ENCODE measurements around the gene TCP11. TPM values are rescaled to one million over a fixed set of nuclear protein-coding genes. Genes with fewer than 3 reads are reported as not detected.
A peak's percentile ranks its signal among the peaks of the same experiment; 100 is the strongest.
"Not testable (repeated sequence)": the region's sequence is repeated elsewhere in the genome, so short reads cannot be mapped to it uniquely, and the experiment has no call there.

Gene TCP11
- total RNA-seq, 4 donors from 2014 or later, result not detected

DNA sequence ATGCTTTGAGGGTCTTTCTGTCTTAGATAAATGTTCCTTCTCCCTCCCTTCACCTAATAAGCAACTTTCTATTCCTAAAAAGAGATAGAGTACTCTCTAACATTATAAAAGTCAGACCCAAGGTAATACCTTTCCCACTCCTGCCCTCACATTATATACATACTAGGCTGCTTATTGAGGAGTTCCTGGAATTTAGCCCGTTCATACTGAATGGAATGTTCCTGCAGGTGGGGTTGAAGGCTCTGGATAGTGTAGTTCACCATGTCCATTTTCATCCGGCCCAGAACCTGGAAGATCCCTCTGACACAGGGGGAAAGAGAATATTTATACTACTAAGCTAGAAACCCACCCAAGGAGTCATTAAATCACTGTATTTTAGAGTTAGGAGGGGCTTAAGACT lies 20.4 kb downstream of the TCP11 start:
- TF ChIP-seq CTCF (IDR thresholded peaks at IDR 0.05) (no peak), POLR2A (IDR thresholded peaks at IDR 0.05) (no peak)
- Histone ChIP-seq H3K4me1 (no peaks in the 10 kb centered on the region), H3K9me3 (no peaks in the 10 kb centered on the region), H3K27me3 (no peaks in the 10 kb centered on the region), H3K36me3 (no peaks in the 10 kb centered on the region), H3K4me3 (no peak overlapping the region), H3K27ac (no peak overlapping the region)
- DNase-seq, result no peak

DNA sequence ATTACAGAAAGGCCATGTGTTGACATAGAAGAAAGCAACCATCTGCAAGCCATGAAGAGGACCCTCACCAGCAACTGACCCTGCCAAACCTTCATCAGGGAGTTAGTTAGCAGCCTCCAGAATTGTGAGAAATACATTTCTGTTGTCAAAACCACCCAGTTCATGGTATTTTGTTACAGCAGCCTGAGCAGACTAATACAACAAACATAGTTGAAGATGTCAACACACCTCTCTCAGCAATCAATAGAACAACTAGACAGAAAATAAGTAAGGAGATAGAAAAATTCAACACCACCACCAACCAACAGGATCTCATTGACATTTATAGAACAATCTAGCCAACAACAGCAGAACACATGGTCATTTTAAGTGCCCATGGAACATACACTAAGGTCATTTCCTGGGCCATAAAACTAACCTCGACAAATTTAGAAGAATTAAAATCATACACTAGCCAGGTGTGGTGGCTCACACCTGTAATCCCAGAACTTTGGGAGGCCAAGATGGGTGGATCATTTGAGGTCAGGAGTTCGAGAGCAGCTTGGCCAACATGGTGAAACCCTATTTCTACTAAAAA lies 32.7 kb downstream of the TCP11 start:
- H3K27me3 ChIP-seq, result no peaks in the 10 kb centered on the region
- no peak overlapping the region for H3K4me3 ChIP-seq
- no peak for TF ChIP-seq POLR2A (IDR thresholded peaks at IDR 0.05)
- TF ChIP-seq CTCF (IDR thresholded peaks at IDR 0.05), result no peak
- no peak for DNase-seq
- H3K9me3 ChIP-seq, result peaks cover 0 to 3% (median 0%) of the 10 kb centered on the region in 4 donors
- H3K27ac ChIP-seq, result peak overlapping the region in 2 of 4 donors; percentile 22 to 48
- H3K4me1 ChIP-seq, result peaks cover 0 to 5% (median 1%) of the 10 kb centered on the region in 4 donors
- H3K36me3 ChIP-seq, result no peaks in the 10 kb centered on the region

GRCh38 chr6:35107761-35108160 lies 33.4 kb downstream of the TCP11 start:
- H3K27ac ChIP-seq, result peak overlapping the region in 2 of 4 donors; percentile 22 to 48
- H3K9me3 ChIP-seq, H3K27me3 ChIP-seq, H3K4me1 ChIP-seq, H3K36me3 ChIP-seq, H3K4me3 ChIP-seq: not testable (repeated sequence)
- peak in 1 of 3 donors; percentile 76 for DNase-seq

DNA sequence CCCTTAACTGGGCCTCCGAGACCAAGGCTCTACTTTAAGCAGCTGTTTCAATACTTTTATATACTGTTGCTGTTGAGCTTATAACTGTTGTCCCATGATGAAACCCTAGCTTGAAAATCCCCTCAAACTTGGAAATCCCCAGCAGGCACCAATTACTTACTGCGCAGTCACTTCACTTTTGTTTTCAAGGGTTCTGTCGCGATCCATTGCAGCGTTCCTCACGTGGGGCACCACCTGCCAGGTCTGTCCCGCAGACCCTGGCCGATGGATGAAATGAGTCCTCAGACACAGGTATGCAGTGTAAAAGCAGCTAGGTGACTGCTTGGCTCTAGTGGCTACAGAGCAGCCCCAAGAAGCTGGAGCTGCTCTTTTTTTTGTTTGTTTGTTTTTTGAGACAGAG lies 33.9 kb downstream of the TCP11 start:
- H3K36me3 ChIP-seq, H3K4me1 ChIP-seq, DNase-seq, H3K27me3 ChIP-seq, H3K4me3 ChIP-seq, H3K9me3 ChIP-seq: not testable (repeated sequence)
- H3K27ac ChIP-seq, result peak overlapping the region in 1 of 4 donors; percentile 48

DNA sequence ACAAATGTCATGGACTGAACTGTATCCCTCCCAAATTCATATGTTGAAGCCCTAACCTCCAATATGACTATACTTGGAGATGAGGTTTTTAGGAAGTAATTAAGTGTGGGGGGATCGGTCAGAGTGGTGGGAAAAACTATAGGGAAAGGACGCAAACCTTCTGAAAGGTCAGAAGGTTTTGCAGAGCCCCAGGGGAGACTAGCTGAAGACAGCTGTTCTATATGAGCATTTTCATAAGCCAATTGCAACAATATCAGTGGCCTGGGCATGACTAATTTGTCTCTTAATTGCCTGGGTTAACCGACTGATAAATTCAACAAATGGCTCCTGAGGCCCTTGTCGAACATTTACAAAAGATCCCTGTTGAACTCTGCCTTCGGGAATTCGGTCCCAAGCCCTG lies 35.1 kb downstream of the TCP11 start:
- H3K27me3 ChIP-seq, H3K27ac ChIP-seq, H3K36me3 ChIP-seq, H3K9me3 ChIP-seq, H3K4me1 ChIP-seq, DNase-seq, H3K4me3 ChIP-seq: not testable (repeated sequence)

- no peak overlapping the region for H3K4me3 ChIP-seq
- peaks cover 0 to 3% (median 0%) of the 10 kb centered on the region in 4 donors for H3K9me3 ChIP-seq
- H3K27ac ChIP-seq, result no peak overlapping the region
- no peaks in the 10 kb centered on the region for H3K36me3 ChIP-seq
- H3K4me1 ChIP-seq, result peaks cover 0 to 5% (median 1%) of the 10 kb centered on the region in 4 donors
- no peaks in the 10 kb centered on the region for H3K27me3 ChIP-seq
- TF ChIP-seq POLR2A (IDR thresholded peaks at IDR 0.05) (no peak), CTCF (IDR thresholded peaks at IDR 0.05) (no peak)
- no peak for DNase-seq
Observed at GRCh38 chr6:35105078-35105477, 36.1 kb downstream of the TCP11 start.

DNA sequence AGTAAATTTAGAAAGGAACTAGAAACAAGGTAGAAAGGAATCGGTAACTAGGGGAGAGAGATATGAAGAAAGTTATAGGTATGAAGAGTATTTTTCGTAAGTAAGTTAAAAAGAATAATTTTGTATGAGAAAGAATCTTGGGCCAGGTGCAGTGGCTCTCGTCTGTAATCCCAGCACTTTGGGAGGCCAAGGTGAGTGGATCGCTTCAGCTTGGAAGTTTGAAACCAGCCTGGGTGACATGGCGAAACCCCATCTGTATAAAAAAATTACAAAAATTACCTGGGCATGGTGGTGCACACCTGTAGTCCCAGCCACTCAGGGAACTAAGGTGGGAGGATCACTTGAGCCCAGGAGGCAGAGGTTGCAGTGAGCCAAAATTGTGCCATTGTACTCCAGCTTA lies 42.0 kb downstream of the TCP11 start:
- Histone ChIP-seq H3K4me1 (peaks cover 0 to 9% (median 0%) of the 10 kb centered on the region in 4 donors), H3K9me3 (no peaks in the 10 kb centered on the region), H3K27me3 (no peaks in the 10 kb centered on the region), H3K4me3 (no peak overlapping the region), H3K36me3 (no peaks in the 10 kb centered on the region), H3K27ac (no peak overlapping the region)
- TF ChIP-seq POLR2A (IDR thresholded peaks at IDR 0.05) (no peak), CTCF (IDR thresholded peaks at IDR 0.05) (no peak)
- DNase-seq, result no peak

Data from Peyer's patch (tissue), 4 donors.